Measurements from ENCODE around the gene DMXL2.
"Not testable (repeated sequence)": the region's sequence is repeated elsewhere in the genome, so short reads cannot be mapped to it uniquely, and the experiment has no call there.

Gene DMXL2

DNA sequence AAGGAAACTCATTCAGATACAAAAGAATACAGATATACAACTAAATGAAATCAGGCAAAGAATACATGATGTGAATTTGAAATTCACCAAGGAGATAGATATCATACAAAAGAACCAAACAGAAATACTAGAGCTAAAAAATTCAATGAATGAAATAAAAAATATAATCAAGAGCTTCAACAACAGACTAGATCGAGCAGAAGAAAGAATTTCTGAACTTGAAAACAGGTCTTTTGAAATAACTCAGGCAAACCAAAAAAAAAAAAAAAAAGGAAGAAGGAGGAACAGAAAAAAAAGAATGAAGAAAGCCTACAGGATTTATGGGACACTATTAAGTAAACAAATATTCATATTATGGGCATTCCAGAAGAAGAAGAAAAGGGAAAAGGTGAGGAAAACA lies 137.8 kb downstream of the DMXL2 start:
- Histone ChIP-seq H3K9me3 (ENCODE audit: insufficient read depth, low read depth, low read length) (peaks cover 5% of the 10 kb centered on the region; the same call in 1 of the 2 replicates), H3K9ac (ENCODE audit: low read depth, low read length) (no peak overlapping the region), H3K27ac (ENCODE audit: low read depth, low read length) (no peak overlapping the region), H3K27me3 (ENCODE audit: insufficient read depth, low read length) (no peaks in the 10 kb centered on the region), H3K4me3 (ENCODE audit: low read length) (no peak overlapping the region), H3K4me1 (ENCODE audit: insufficient read depth, low read length) (no peaks in the 10 kb centered on the region), H3K36me3 (ENCODE audit: insufficient read depth, low read length) (peaks cover 20% of the 10 kb centered on the region; the same call in 1 of the 2 replicates)
- WGBS, result no CpG with 5 or more reads among the region's 1 CpG

GRCh38 chr15:51483985-51484384 lies 138.6 kb downstream of the DMXL2 start:
- 92% methylated on average over 3 of the region's 3 CpGs for WGBS
- no peak overlapping the region for H3K27ac ChIP-seq (ENCODE audit: low read depth, low read length)
- no peaks in the 10 kb centered on the region for H3K27me3 ChIP-seq (ENCODE audit: insufficient read depth, low read length)
- no peak overlapping the region for H3K9ac ChIP-seq (ENCODE audit: low read depth, low read length)
- H3K4me1 ChIP-seq (ENCODE audit: insufficient read depth, low read length), result no peaks in the 10 kb centered on the region
- H3K36me3 ChIP-seq (ENCODE audit: insufficient read depth, low read length), result peaks cover 20% of the 10 kb centered on the region; the same call in 1 of the 2 replicates
- H3K9me3 ChIP-seq (ENCODE audit: insufficient read depth, low read depth, low read length), result peaks cover 5% of the 10 kb centered on the region; the same call in 1 of the 2 replicates
- no peak overlapping the region for H3K4me3 ChIP-seq (ENCODE audit: low read length)

DNA sequence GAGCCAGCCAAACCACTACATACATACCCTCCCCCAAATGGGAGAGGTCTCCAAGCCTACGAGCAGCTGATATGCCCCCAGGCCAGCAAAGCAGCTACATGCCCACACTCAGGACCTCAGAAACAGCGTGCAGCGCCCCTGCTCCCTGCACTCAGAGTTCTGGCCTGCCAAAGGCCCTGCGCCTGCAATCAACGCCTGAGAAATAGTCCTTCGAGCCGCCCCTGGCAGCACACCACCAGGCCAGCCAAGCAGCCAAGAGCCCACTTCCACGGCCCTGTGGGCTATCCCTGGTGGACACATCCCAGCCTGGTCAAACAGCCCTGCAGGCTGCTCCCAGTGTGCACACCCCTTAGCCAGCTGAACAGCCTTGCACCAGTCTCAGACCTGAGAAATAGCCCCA lies 139.1 kb downstream of the DMXL2 start:
- WGBS, result 82% methylated on average over 8 of the region's 8 CpGs
- H3K9me3 ChIP-seq (ENCODE audit: insufficient read depth, low read depth, low read length), result peaks cover 5% of the 10 kb centered on the region; the same call in 1 of the 2 replicates
- no peaks in the 10 kb centered on the region for H3K27me3 ChIP-seq (ENCODE audit: insufficient read depth, low read length)
- no peak overlapping the region for H3K27ac ChIP-seq (ENCODE audit: low read depth, low read length)
- H3K36me3 ChIP-seq (ENCODE audit: insufficient read depth, low read length), result peaks cover 20% of the 10 kb centered on the region; the same call in 1 of the 2 replicates
- no peaks in the 10 kb centered on the region for H3K4me1 ChIP-seq (ENCODE audit: insufficient read depth, low read length)
- H3K9ac ChIP-seq (ENCODE audit: low read depth, low read length), result no peak overlapping the region
- no peak overlapping the region for H3K4me3 ChIP-seq (ENCODE audit: low read length)

DNA sequence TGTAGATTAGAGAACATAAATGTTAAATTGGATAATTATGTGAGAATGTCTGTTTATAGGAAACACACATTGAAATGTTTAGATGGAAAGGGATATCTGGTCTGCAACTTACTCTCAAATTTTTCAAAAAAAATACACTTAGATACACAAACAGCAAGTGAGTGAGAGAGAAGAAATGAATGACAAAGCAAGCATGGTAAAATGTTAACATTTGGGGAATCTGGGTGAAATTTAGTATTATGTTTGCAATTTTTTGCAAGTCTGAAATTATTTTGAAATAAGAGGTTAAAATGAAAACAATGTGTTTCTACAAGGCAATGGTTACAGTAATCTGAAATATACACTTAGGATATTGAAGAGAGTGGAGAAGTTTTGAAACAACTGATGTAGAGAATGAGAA lies 146.8 kb downstream of the DMXL2 start:
- H3K4me1 ChIP-seq (ENCODE audit: insufficient read depth, low read length), result peaks cover 6% of the 10 kb centered on the region; the same call in 1 of the 2 replicates
- H3K4me3 ChIP-seq (ENCODE audit: low read length), result no peak overlapping the region
- H3K9me3 ChIP-seq (ENCODE audit: insufficient read depth, low read depth, low read length), result no peaks in the 10 kb centered on the region
- no peaks in the 10 kb centered on the region for H3K27me3 ChIP-seq (ENCODE audit: insufficient read depth, low read length)
- no peak overlapping the region for H3K9ac ChIP-seq (ENCODE audit: low read depth, low read length)
- H3K27ac ChIP-seq (ENCODE audit: low read depth, low read length), result no peak overlapping the region
- H3K36me3 ChIP-seq (ENCODE audit: insufficient read depth, low read length), result peaks cover 2% of the 10 kb centered on the region; the same call in 1 of the 2 replicates

DNA sequence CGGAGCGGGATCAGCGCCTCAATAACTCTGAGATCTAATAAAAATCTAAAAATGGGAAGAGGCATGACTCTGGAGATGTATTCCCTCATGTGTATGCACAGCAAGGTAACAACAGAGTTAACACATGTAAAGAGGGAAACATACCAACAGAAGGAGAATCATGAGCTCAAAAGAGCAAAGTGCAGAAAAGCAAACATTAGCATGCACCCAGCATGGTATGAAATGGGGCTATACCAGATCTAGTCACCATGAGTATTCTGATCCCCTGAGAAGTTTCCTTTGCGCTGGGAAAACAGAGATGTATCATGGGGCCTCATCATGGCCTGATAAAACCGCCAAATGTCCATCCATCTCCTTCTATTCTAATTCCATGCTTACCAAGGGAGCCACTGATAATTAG lies 152.1 kb downstream of the DMXL2 start:
- Histone ChIP-seq H3K36me3 (ENCODE audit: insufficient read depth, low read length) (0 out of 2 replicates have a peak, but pooled peaks cover 2% of the 10 kb centered on the region), H3K27me3 (ENCODE audit: insufficient read depth, low read length) (no peaks in the 10 kb centered on the region), H3K4me1 (ENCODE audit: insufficient read depth, low read length) (peaks cover 9% of the 10 kb centered on the region; the same call in 1 of the 2 replicates), H3K9me3 (ENCODE audit: insufficient read depth, low read depth, low read length) (no peaks in the 10 kb centered on the region), H3K4me3 (ENCODE audit: low read length) (no peak overlapping the region), H3K9ac (ENCODE audit: low read depth, low read length) (no peak overlapping the region), H3K27ac (ENCODE audit: low read depth, low read length) (no peak overlapping the region)
- WGBS, result 88% methylated on average over 5 of the region's 5 CpGs

DNA sequence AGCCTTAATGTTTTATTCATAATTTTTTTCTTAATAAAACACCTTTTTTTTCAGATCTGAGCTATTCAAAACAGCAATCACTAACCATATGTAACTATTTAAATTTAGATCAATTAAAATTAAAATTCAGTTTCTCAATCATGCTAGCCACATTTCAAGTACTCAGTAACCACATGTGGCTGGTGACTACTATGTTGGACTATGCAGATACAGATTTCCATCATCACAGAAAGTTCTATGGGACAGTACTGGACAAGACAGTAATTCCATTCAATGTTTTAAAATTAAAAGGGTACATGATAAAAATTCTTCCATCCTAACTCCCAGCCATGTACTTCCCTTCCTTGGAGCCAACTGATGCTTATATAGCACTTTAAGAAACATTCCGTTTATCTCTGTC lies 161.8 kb downstream of the DMXL2 start:
- Histone ChIP-seq H3K9ac (ENCODE audit: low read depth, low read length) (no peak overlapping the region), H3K9me3 (ENCODE audit: insufficient read depth, low read depth, low read length) (no peaks in the 10 kb centered on the region), H3K27ac (ENCODE audit: low read depth, low read length) (no peak overlapping the region), H3K4me1 (ENCODE audit: insufficient read depth, low read length) (no peaks in the 10 kb centered on the region), H3K4me3 (ENCODE audit: low read length) (no peak overlapping the region), H3K27me3 (ENCODE audit: insufficient read depth, low read length) (no peaks in the 10 kb centered on the region), H3K36me3 (ENCODE audit: insufficient read depth, low read length) (peaks cover 21% of the 10 kb centered on the region; the same call in 1 of the 2 replicates)
- 89% methylated on average over 1 of the region's 1 CpG for WGBS

GRCh38 chr15:51450001-51450400 lies 172.6 kb downstream of the DMXL2 start:
- Histone ChIP-seq H3K9ac (ENCODE audit: low read depth, low read length) (no peak overlapping the region), H3K27me3 (ENCODE audit: insufficient read depth, low read length) (no peaks in the 10 kb centered on the region), H3K9me3 (ENCODE audit: insufficient read depth, low read depth, low read length) (no peaks in the 10 kb centered on the region), H3K27ac (ENCODE audit: low read depth, low read length) (no peak overlapping the region), H3K4me3 (ENCODE audit: low read length) (no peak overlapping the region), H3K36me3 (ENCODE audit: insufficient read depth, low read length) (peaks cover 18% of the 10 kb centered on the region), H3K4me1 (ENCODE audit: insufficient read depth, low read length) (no peaks in the 10 kb centered on the region)
- WGBS, result 82% methylated on average over 6 of the region's 6 CpGs

- Histone ChIP-seq H3K4me3 (ENCODE audit: low read length) (no peak overlapping the region), H3K36me3 (ENCODE audit: insufficient read depth, low read length) (peaks cover 16% of the 10 kb centered on the region), H3K27ac (ENCODE audit: low read depth, low read length) (no peak overlapping the region), H3K27me3 (ENCODE audit: insufficient read depth, low read length) (no peaks in the 10 kb centered on the region), H3K9me3 (ENCODE audit: insufficient read depth, low read depth, low read length) (no peaks in the 10 kb centered on the region), H3K9ac (ENCODE audit: low read depth, low read length) (no peak overlapping the region), H3K4me1 (ENCODE audit: insufficient read depth, low read length) (no peaks in the 10 kb centered on the region)
- 95% methylated on average over 7 of the region's 7 CpGs for WGBS
Measured at GRCh38 chr15:51448622-51449399, 173.8 kb downstream of the DMXL2 start.

DNA sequence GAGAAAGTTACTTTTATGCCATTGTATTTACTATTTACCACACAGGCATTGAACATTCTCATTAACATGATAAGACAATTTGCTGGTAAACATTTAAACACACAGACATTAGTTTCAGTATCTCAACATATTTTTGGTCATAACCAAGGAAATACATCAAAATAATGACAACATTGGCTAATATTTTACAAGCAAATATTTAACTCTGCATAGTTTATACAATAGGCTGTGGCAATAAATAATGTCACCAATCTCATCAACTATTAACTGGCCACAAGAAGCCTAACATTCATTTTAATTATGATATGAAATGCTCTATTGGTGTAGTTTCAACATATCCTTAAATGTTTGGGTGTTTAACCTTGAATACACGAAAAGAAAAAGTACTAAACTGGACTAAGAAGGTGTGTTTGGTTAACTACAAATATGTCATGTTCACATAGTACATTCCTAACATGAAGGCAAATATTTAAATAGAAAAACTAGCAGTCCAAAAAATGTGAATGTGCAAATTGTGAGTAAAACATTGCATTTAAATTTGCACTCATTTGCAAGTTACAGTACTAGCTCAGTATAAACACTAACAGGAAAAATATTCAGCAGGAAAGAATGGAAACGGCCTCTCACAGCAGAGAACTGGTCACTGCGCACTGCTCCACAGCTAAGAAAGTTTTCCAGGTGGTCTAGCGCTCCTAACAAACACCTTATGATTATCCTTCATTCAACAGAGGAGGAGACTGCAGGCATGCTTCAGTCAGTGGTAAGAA lies 174.5 kb downstream of the DMXL2 start:
- no peaks in the 10 kb centered on the region for H3K4me1 ChIP-seq (ENCODE audit: insufficient read depth, low read length)
- no peak overlapping the region for H3K9ac ChIP-seq (ENCODE audit: low read depth, low read length)
- H3K36me3 ChIP-seq (ENCODE audit: insufficient read depth, low read length), result peaks cover 16% of the 10 kb centered on the region
- H3K4me3 ChIP-seq (ENCODE audit: low read length), result no peak overlapping the region
- no peak overlapping the region for H3K27ac ChIP-seq (ENCODE audit: low read depth, low read length)
- H3K27me3 ChIP-seq (ENCODE audit: insufficient read depth, low read length), result no peaks in the 10 kb centered on the region
- no peaks in the 10 kb centered on the region for H3K9me3 ChIP-seq (ENCODE audit: insufficient read depth, low read depth, low read length)
- 96% methylated on average over 3 of the region's 4 CpGs for WGBS

GRCh38 chr15:51446029-51446744 lies 176.4 kb downstream of the DMXL2 start:
- not testable (repeated sequence) for H3K4me3 ChIP-seq (ENCODE audit: low read length); H3K4me1 ChIP-seq (ENCODE audit: insufficient read depth, low read length); H3K27me3 ChIP-seq (ENCODE audit: insufficient read depth, low read length); H3K27ac ChIP-seq (ENCODE audit: low read depth, low read length); H3K9me3 ChIP-seq (ENCODE audit: insufficient read depth, low read depth, low read length); H3K9ac ChIP-seq (ENCODE audit: low read depth, low read length)
- WGBS, result 100% methylated on average over 4 of the region's 5 CpGs
- peaks cover 16% of the 10 kb centered on the region for H3K36me3 ChIP-seq (ENCODE audit: insufficient read depth, low read length)

GRCh38 chr15:51444807-51445206 lies 177.8 kb downstream of the DMXL2 start:
- Histone ChIP-seq H3K36me3 (ENCODE audit: insufficient read depth, low read length) (peaks cover 11% of the 10 kb centered on the region), H3K9ac (ENCODE audit: low read depth, low read length) (no peak overlapping the region), H3K27me3 (ENCODE audit: insufficient read depth, low read length) (no peaks in the 10 kb centered on the region), H3K4me3 (ENCODE audit: low read length) (no peak overlapping the region), H3K4me1 (ENCODE audit: insufficient read depth, low read length) (no peaks in the 10 kb centered on the region), H3K27ac (ENCODE audit: low read depth, low read length) (no peak overlapping the region), H3K9me3 (ENCODE audit: insufficient read depth, low read depth, low read length) (no peaks in the 10 kb centered on the region)
- no CpG with 5 or more reads among the region's 1 CpG for WGBS

All from HUES64 (cell line).